B cell (primary cell): ENCODE data around the gene RNASE13. TPM values are rescaled to one million over a fixed set of nuclear protein-coding genes. Genes with fewer than 3 reads are reported as not detected.

Source experiments
- ATAC-seq: fragments of 200-7000 bp; cut with Tn5 transposase; one replicate; pipeline ENCODE4 v1.10.0; 2021; ENCODE audit warnings: low read depth, mild to moderate bottlenecking, moderate number of reproducible peaks, moderate library complexity
- CTCF ChIA-PET: fragments of 350-600 bp; sonication (Branson Sonifier 250); formaldehyde crosslinking; loops from one replicate; lab custom pipeline; 2021; ENCODE audit warnings: antibody characterized with exemption, inconsistent platforms; lab: Charles Lee
- POLR2A ChIA-PET: fragments of 350-600 bp; sonication (Branson Sonifier 250); formaldehyde crosslinking; loops from one replicate; lab custom pipeline; 2021; ENCODE audit warnings: antibody characterized with exemption; lab: Charles Lee
- DNase-seq: peaks from one replicate; pipeline ENCODE4 v3.0.0; 2013
- H2AFZ ChIP-seq: 2 replicates; pipeline ENCODE4 v1.6.1; 2012; ENCODE audit warnings: mild to moderate bottlenecking, low read depth, low read length; ENCODE audit not compliant: insufficient read depth, poor library complexity, severe bottlenecking
- H3K27ac ChIP-seq, 2 donors: 1 replicate in 1 of 2; 2 replicates in 1 of 2; pipeline ENCODE4 v1.5.1; 2012 to 2013; ENCODE audit warnings: low read length in 2 of 2, mild to moderate bottlenecking in 2 of 2, moderate library complexity in 1 of 2
- H3K27me3 ChIP-seq, 4 experiments: fragments of 200-600 bp in 1 of 4; sonication (generic) in 1 of 4; replicated peaks in 1 of 4; 1 replicate in 2 of 4; 2 replicates in 2 of 4; pipeline versions ENCODE4 v1.6.1 to v1.7.0; 2013 to 2016; ENCODE audit warnings: low read length in 3 of 4, mild to moderate bottlenecking in 2 of 4, mixed read lengths in 1 of 4, moderate library complexity in 1 of 4; ENCODE audit not compliant: insufficient read depth in 4 of 4, control insufficient read depth in 3 of 4; ENCODE audit errors: control extremely low read depth in 1 of 4
- H3K36me3 ChIP-seq, 2 experiments: replicated peaks in 1 of 2; 1 replicate in 1 of 2; 2 replicates in 1 of 2; pipeline versions ENCODE4 v1.6.1 to v1.7.1; 2013; ENCODE audit warnings: low read length in 1 of 2; ENCODE audit not compliant: insufficient read depth in 2 of 2, control insufficient read depth in 1 of 2; ENCODE audit errors: control extremely low read depth in 1 of 2, extremely low read depth in 1 of 2
- H3K4me1 ChIP-seq, 2 donors: fragments of 200-600 bp in 1 of 2; sonication (generic) in 1 of 2; 1 replicate in 1 of 2; 2 replicates in 1 of 2; pipeline versions ENCODE4 v1.5.1 to v1.6.1; 2013 to 2017; ENCODE audit warnings: low read length in 2 of 2; ENCODE audit not compliant: control insufficient read depth in 2 of 2, insufficient read depth in 2 of 2
- H3K4me2 ChIP-seq: replicated peaks from 2 replicates; pipeline ENCODE3; 2012; ENCODE audit warnings: mild to moderate bottlenecking, low read depth, low read length; ENCODE audit not compliant: poor library complexity, severe bottlenecking
- H3K4me3 ChIP-seq, 5 experiments: fragments of 200-600 bp in 1 of 5; sonication (generic) in 1 of 5; 1 replicate in 3 of 5; 2 replicates in 2 of 5; pipeline versions ENCODE4 v1.5.1 to v1.7.0; 2011 to 2016; ENCODE audit warnings: low read length in 4 of 5, mild to moderate bottlenecking in 4 of 5, low read depth in 2 of 5, control low read depth in 1 of 5, moderate library complexity in 1 of 5; ENCODE audit not compliant: insufficient read depth in 1 of 5; ENCODE audit errors: control extremely low read depth in 1 of 5, extremely low read depth in 1 of 5
- H3K79me2 ChIP-seq: fragments of 200-600 bp; sonication (generic); one replicate; pipeline ENCODE4 v1.6.0; 2016; ENCODE audit warnings: low read length; ENCODE audit not compliant: control insufficient read depth, insufficient read depth
- H3K9ac ChIP-seq: fragments of 200-600 bp; sonication (generic); 2 replicates; pipeline ENCODE4 v1.6.1; 2017; ENCODE audit warnings: mild to moderate bottlenecking, low read length, moderate library complexity
- H3K9me3 ChIP-seq, 3 donors: one replicate each; pipeline versions ENCODE4 v1.6.1 to v1.7.1; 2013; ENCODE audit warnings: low read length in 2 of 3; ENCODE audit not compliant: control insufficient read depth in 2 of 3, insufficient read depth in 1 of 3; ENCODE audit errors: control extremely low read depth in 1 of 3
- H4K20me1 ChIP-seq: 2 replicates; pipeline ENCODE4 v1.6.0; 2012; ENCODE audit warnings: mild to moderate bottlenecking, low read length; ENCODE audit not compliant: insufficient read depth, control insufficient read depth, poor library complexity, severe bottlenecking
- H3K27ac Mint-ChIP-seq: one replicate; pipeline ENCODE4 v1.8.0; 2021; ENCODE audit warnings: mixed read lengths
- H3K27me3 Mint-ChIP-seq: one replicate; pipeline ENCODE4 v1.8.0; 2021; ENCODE audit warnings: mixed read lengths
- H3K4me1 Mint-ChIP-seq: one replicate; pipeline ENCODE4 v1.8.0; 2021; ENCODE audit warnings: mixed read lengths
- H3K4me3 Mint-ChIP-seq: one replicate; pipeline ENCODE4 v1.8.0; 2021; ENCODE audit warnings: mixed read lengths
- H3K9me3 Mint-ChIP-seq: one replicate; pipeline ENCODE4 v1.8.0; 2022; ENCODE audit warnings: mixed read lengths; ENCODE audit not compliant: insufficient read depth
- CTCF ChIP-seq: fragments of 200-600 bp; IDR thresholded peaks from one replicate; pipeline ENCODE4 v1.8.0; 2022; ENCODE audit warnings: antibody characterized with exemption, mild to moderate bottlenecking
- EZH2 ChIP-seq: IDR thresholded peaks from 2 replicates; pipeline ENCODE4 v1.6.1; 2012; ENCODE audit warnings: borderline replicate concordance, low read depth, mild to moderate bottlenecking, moderate library complexity, low read length; ENCODE audit not compliant: insufficient read depth, poor library complexity, severe bottlenecking
- WGBS: methylation state at CpG from one replicate; pipeline ENCODE4 v1.1.5; 2013; ENCODE audit warnings: missing lambda C conversion rate; ENCODE audit not compliant: insufficient coverage; 5-methylcytosine and 5-hydroxymethylcytosine counted together
- intact Hi-C: fragments of 100-400 bp; cut with micrococcal nuclease; formaldehyde crosslinking; loops from one replicate; pipeline ENCODE4 v1.10.0; 2022
- polyA plus RNA-seq: library from polyadenylated mRNA; depleted of rRNA; stranded (reverse); fragments of >200 nt; gene quantifications from 2 replicates; pipeline ENCODE4 v1.2.3, GENCODE V29; 2012
- total RNA-seq, 2 donors: library from RNA; stranded (reverse); fragments of 120-200 nt in 1 of 2; gene quantifications; 1 replicate in 1 of 2; 2 replicates in 1 of 2; pipeline versions ENCODE4 v1.2.3 to v1.2.4, GENCODE V29; 2013 to 2022

Gene RNASE13
- total and polyA plus RNA-seq, 2 donors (not counting 1 experiment from before 2014, with no cell fraction given) = not detected

GRCh38 chr14:21077672-21078071 is 43.1 kb upstream of the RNASE13 start:
- no peak overlapping the region for H3K4me3 Mint-ChIP-seq
- CTCF ChIA-PET = interaction anchor here (0.6 to 2.4 kb wide), 4 partner anchors 10 to 27 kb away, joined by 3 to 14 read pairs (median 7); no protein-coding TSS in a partner anchor
- TF ChIP-seq CTCF (no peak), EZH2 (no peak)
- Histone ChIP-seq H2AFZ (no peak overlapping the region), H3K27ac (no peak overlapping the region), H3K9ac (no peak overlapping the region), H3K27me3 (peaks cover 0 to 13% (median 0%) of the 10 kb centered on the region in 4 experiments), H3K4me2 (no peak overlapping the region), H4K20me1 (no peaks in the 10 kb centered on the region), H3K4me1 (peaks cover 0 to under 1% of the 10 kb centered on the region in 2 donors), H3K36me3 (no peaks in the 10 kb centered on the region), H3K4me3 (no peak overlapping the region), H3K79me2 (no peaks in the 10 kb centered on the region), H3K9me3 (peaks cover 0 to 3% (median 0%) of the 10 kb centered on the region in 3 donors)
- H3K27me3 Mint-ChIP-seq = peaks cover 12% of the 10 kb centered on the region
- POLR2A ChIA-PET = no interaction called here
- WGBS = no CpG with 5 or more reads among the region's 2 CpGs
- no peak overlapping the region for H3K27ac Mint-ChIP-seq
- H3K4me1 Mint-ChIP-seq = peaks cover 5% of the 10 kb centered on the region
- H3K9me3 Mint-ChIP-seq = no peaks in the 10 kb centered on the region
- DNase-seq = no peak
- ATAC-seq = no peak
- intact Hi-C loops = no loop called here

- H3K36me3 ChIP-seq = no peaks in the 10 kb centered on the region
- H2AFZ ChIP-seq = no peak overlapping the region
- no peak overlapping the region for H3K9ac ChIP-seq
- H3K27me3 Mint-ChIP-seq = peaks cover 12% of the 10 kb centered on the region
- H3K27me3 ChIP-seq = peaks cover 0 to 24% (median 3%) of the 10 kb centered on the region in 4 experiments
- no peak for ATAC-seq
- peaks cover 0 to 2% (median 0%) of the 10 kb centered on the region in 3 donors for H3K9me3 ChIP-seq
- intact Hi-C loops = no loop called here
- H3K27ac ChIP-seq = no peak overlapping the region
- DNase-seq = no peak
- H3K4me1 ChIP-seq = peaks cover 14 to 16% of the 10 kb centered on the region in 2 donors
- no peak overlapping the region for H3K4me3 ChIP-seq
- no peak overlapping the region for H3K27ac Mint-ChIP-seq
- TF ChIP-seq CTCF (no peak), EZH2 (no peak)
- H4K20me1 ChIP-seq = no peaks in the 10 kb centered on the region
- no peak overlapping the region for H3K4me2 ChIP-seq
- CTCF ChIA-PET = interaction anchor here (2.4 to 6.2 kb wide), 2 partner anchors 17 to 31 kb away, joined by 10 to 133 read pairs; no protein-coding TSS in a partner anchor
- POLR2A ChIA-PET = no interaction called here
- H3K4me3 Mint-ChIP-seq = no peak overlapping the region
- H3K9me3 Mint-ChIP-seq = no peaks in the 10 kb centered on the region
- H3K79me2 ChIP-seq = no peaks in the 10 kb centered on the region
- WGBS = 93% methylated on average over 9 of the region's 9 CpGs
- peaks cover 23% of the 10 kb centered on the region for H3K4me1 Mint-ChIP-seq
These were observed 41.3 kb upstream of the RNASE13 start for GRCh38 chr14:21075719-21076437.
